Activated CD4-positive, alpha-beta T cell treated with anti-CD3 and anti-CD28 coated beads for 36 hours (primary cell): ENCODE results near the gene ADGRF1. TPM values are rescaled to one million over a fixed set of nuclear protein-coding genes. Genes with fewer than 3 reads are reported as not detected.

ENCODE experiments used
- ATAC-seq: fragments of 200-7000 bp; cut with Tn5 transposase; one replicate; pipeline ENCODE4 v1.10.0; 2021; ENCODE audit warnings: mild to moderate bottlenecking, moderate library complexity
- CTCF ChIA-PET: fragments of 350-600 bp; sonication (Branson Sonifier 250); formaldehyde crosslinking; loops from one replicate; lab custom pipeline; 2021; ENCODE audit warnings: antibody characterized with exemption; lab: Charles Lee
- POLR2A ChIA-PET: fragments of 350-600 bp; sonication (Branson Sonifier 250); formaldehyde crosslinking; loops from one replicate; lab custom pipeline; 2021; ENCODE audit warnings: antibody characterized with exemption, inconsistent platforms; lab: Charles Lee
- DNase-seq: peaks from one replicate; pipeline ENCODE4 v3.0.0-alpha.2; 2020
- H3K27ac Mint-ChIP-seq: one replicate; pipeline ENCODE4 v1.8.0; 2021; ENCODE audit warnings: mixed read lengths
- H3K27me3 Mint-ChIP-seq: one replicate; pipeline ENCODE4 v1.8.0; 2021; ENCODE audit warnings: mixed read lengths
- H3K36me3 Mint-ChIP-seq: one replicate; pipeline ENCODE4 v1.8.0; 2021; ENCODE audit warnings: low read depth, mixed read lengths
- H3K4me1 Mint-ChIP-seq: one replicate; pipeline ENCODE4 v1.8.0; 2021; ENCODE audit warnings: mixed read lengths
- H3K4me3 Mint-ChIP-seq: one replicate; pipeline ENCODE4 v1.8.0; 2021; ENCODE audit warnings: mild to moderate bottlenecking, moderate library complexity, mixed read lengths
- H3K9me3 Mint-ChIP-seq: one replicate; pipeline ENCODE4 v1.8.0; 2021; ENCODE audit warnings: low read depth, mixed read lengths
- intact Hi-C, 2 experiments: fragments of 100-400 bp; cut with DNase I in 1 of 2; cut with micrococcal nuclease in 1 of 2; formaldehyde crosslinking; loops; one replicate each; pipeline versions ENCODE4 v1.14.2 to v1.15.1; 2022 to 2024; cut with DNase I, micrococcal nuclease
- total RNA-seq, 2 experiments: library from RNA; stranded (reverse); gene quantifications; one replicate each; pipeline ENCODE4 v1.2.3, GENCODE V29; 2021

Gene ADGRF1
- total RNA-seq, 2 experiments from 2014 or later = not detected

DNA sequence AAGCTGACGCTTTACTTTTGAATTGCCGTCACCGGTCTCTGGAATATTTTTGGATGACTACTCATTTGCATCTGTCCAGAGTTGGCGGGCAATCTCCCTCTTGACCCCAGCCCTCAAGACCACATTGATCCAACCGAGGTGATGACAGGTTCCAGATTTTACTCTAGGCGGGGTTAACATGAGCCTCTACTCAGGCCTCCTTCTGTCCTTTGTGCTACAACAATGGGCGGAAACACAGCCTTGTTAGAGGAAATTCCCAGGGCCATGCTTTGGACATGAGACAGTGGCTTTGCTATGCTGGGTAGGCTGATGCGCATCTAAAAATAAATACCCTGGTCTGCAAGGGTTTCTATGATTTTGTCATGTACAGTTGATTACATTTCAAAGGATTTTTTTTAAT, 93.4 kb downstream of the ADGRF1 start:
- POLR2A ChIA-PET = no interaction called here
- DNase-seq = no peak
- Mint-ChIP-seq H3K27me3 (peaks cover 21% of the 10 kb centered on the region), H3K4me3 (no peak overlapping the region), H3K27ac (no peak overlapping the region), H3K4me1 (no peaks in the 10 kb centered on the region), H3K36me3 (no peaks in the 10 kb centered on the region), H3K9me3 (no peaks in the 10 kb centered on the region)
- intact Hi-C loops = no loop called here
- CTCF ChIA-PET = no interaction called here
- ATAC-seq = no peak

Other genes starting within 250 kb of the ADGRF1 start
- gene MEP1A, start 248.9 kb downstream of the ADGRF1 start, total RNA-seq = not detected
- not detected for gene ADGRF5, start 120.4 kb downstream of the ADGRF1 start, total RNA-seq